ENCODE data around the gene ARHGAP27. TPM values are rescaled to one million over a fixed set of nuclear protein-coding genes. Genes with fewer than 3 reads are reported as not detected.
A peak's percentile ranks its signal among the peaks of the same experiment; 100 is the strongest.

Gene ARHGAP27
- total RNA-seq, 1 donor from 2014 or later, result 15.1 TPM

DNA sequence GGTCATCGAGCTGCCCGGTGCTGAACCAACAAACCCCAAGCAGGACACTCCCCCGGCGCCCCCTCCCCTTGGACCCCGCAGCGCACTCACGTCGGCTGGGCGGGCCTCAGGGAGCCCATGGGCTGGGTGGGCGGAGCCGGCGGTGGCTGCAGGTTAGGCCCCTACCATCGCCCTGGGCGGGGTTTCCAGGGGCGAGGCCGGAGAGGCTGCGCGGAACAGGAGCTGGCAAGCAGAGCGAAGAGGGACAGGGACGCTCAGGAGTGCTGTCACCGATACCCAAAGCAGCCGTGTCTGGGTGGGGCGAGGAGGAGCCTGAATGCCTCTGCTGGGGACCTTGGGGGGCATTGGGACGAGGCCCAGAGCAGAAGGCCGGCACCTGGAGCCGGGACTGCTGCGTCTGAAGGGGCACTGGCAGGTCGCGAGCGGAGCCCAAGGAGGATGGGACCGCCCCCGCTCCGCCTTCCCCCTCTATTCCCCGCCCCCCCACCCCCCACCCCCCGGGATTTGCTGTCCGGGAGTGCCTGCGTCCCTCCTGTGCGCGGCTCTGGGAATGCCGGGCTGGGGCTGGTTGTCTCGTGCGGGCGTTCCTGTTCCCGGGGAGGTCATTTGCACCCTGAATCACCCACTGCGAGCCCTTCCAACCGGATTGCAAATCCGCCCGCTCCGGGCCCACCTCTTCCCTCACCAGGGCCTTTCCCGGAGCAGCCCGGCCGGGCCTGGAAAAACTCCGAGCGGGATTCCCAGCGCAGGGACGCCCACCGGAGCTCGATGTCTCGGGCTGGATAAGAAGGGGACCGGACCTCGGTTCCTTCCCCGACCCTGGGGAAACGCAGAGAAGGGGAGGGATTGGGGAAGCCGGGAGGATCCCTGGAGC, 902 bp downstream of the ARHGAP27 start:
- intact Hi-C loops (cut with micrococcal nuclease), result no loop called here
- H3K4me1 ChIP-seq, result peaks cover 58% of the 10 kb centered on the region
- DNase-seq, result peak; percentile 56
- TF ChIP-seq, protein P1, sequence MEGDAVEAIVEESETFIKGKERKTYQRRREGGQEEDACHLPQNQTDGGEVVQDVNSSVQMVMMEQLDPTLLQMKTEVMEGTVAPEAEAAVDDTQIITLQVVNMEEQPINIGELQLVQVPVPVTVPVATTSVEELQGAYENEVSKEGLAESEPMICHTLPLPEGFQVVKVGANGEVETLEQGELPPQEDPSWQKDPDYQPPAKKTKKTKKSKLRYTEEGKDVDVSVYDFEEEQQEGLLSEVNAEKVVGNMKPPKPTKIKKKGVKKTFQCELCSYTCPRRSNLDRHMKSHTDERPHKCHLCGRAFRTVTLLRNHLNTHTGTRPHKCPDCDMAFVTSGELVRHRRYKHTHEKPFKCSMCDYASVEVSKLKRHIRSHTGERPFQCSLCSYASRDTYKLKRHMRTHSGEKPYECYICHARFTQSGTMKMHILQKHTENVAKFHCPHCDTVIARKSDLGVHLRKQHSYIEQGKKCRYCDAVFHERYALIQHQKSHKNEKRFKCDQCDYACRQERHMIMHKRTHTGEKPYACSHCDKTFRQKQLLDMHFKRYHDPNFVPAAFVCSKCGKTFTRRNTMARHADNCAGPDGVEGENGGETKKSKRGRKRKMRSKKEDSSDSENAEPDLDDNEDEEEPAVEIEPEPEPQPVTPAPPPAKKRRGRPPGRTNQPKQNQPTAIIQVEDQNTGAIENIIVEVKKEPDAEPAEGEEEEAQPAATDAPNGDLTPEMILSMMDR (IDR thresholded peaks at IDR 0.05; ENCODE audit: borderline replicate concordance), result no peak
- peak overlapping the region; percentile 74 for H3K4me3 ChIP-seq
- H3K27ac ChIP-seq (replicated peaks), result peak overlapping the region; percentile 94
- H3K27me3 ChIP-seq (ENCODE audit: low read depth), result peaks cover 44% of the 10 kb centered on the region
- peaks cover 20% of the 10 kb centered on the region for H3K36me3 ChIP-seq
- H3K9me3 ChIP-seq (replicated peaks), result no peaks in the 10 kb centered on the region

DNA sequence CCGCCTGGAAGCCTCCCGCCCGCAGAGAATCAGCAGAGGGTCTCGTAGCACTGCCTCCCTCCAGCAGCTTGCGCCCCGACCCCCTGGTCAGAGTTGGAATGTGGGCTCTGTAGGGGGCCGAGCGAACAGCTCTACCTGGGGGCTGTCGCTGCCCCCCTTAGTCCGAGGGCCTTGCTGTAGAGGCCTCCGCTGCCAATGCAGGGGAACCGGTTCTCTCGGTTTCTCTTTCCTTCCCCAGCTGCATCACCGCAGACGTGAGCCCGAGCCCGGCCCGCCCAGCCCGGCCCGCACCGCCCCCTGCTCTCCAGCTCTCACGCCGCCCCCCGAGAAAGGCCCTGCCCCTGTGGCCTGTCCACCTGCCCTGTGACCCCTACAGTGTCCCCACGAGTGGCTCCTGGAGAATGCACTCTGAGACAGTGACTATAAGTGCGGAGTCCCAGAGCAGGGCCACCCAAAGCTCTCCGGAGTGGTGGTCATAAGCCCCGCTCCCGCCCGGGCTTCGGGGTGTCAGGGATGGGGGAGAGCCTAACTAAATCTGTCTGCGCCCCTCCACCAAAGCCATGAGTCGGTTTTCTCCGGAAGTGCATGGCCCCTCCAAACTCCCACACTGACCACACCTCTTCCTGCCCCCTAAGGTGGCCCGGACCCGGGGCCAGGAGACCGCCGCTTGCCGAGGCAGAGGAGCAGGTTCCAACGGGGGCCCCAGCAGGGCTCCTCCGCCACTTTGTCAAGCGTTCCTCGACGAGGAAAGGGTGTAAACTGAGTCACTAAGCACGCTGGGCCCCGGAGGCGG, 1.7 kb downstream of the ARHGAP27 start:
- intact Hi-C loops (cut with micrococcal nuclease), result no loop called here
- Histone ChIP-seq H3K36me3 (peaks cover 12% of the 10 kb centered on the region), H3K27me3 (ENCODE audit: low read depth) (peaks cover 44% of the 10 kb centered on the region), H3K27ac (replicated peaks) (peak overlapping the region; percentile 94), H3K4me3 (peak overlapping the region; percentile 74), H3K4me1 (peaks cover 62% of the 10 kb centered on the region), H3K9me3 (replicated peaks) (no peaks in the 10 kb centered on the region)
- no peak for DNase-seq
- TF ChIP-seq, protein P1 (IDR thresholded peaks at IDR 0.05; ENCODE audit: borderline replicate concordance), result no peak

DNA sequence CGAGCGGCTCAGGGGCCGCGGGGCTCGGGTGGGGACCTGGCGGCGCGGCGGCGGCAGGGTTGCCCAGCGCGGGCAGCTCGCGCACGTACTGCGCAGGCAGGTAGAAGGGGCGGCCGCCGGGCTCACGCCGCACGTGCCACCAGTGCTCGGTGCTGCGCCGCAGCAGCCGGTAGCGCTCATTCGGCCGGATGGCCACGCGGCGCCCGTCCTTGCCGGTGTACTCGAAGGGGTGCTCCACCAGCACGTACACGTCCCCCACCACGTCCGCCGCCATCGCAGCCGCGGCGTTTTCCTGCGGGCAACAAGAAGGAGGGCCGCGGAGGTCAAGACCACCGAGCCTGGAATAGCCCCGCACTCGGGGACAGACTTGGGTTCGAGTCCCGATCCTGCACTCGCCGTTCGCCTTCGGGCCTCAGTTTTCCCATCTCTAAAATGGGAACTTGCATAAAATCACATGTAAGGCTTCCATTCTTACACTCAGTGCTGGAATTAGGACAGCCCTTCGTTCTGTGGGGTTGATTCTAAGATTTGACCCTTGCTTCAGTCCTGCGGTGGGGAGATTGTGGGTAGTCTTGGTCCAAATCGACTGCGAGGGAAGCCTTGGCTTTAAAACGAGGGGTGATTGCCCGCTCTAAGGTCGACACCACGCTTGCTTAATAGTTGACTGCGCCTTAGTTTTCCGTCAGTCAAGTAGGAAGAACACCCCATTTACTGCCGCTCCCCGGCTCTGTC, 2.5 kb downstream of the ARHGAP27 start:
- DNase-seq, result no peak
- no peak overlapping the region for H3K27ac ChIP-seq (replicated peaks)

DNA sequence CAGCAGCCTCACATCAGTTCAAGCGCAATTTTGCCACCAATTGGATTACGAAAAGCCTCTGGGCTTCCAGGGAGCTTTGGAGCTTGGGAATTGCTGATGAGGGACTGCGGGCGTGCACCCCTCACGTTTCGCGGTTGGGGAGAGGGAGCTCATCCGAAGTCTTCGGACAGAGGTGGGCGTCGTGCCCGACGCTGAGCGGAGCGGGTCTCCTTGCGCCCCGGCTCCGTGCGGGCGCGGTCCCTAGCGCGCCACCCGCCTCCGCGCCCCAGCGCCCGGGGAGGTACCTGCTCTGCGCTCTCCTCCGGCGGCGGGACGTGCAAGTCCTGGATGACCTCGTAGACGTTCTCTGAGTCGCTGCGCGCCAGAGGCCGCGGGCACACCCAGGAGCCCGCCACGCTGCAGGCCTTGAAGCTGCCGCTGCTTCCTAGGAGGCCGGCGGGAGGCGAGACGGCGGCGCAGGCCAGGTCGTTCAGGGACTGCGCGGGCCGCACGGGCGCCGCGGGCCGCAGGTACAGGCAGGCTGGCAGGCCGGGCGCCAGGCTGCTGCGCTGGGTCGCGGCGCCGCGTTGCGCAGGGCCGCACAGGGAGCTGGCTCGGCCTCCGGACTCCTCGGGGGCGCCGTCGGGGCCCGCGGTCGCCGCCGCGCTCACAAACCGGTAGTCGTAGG, 3.2 kb downstream of the ARHGAP27 start:
- H3K9me3 ChIP-seq (replicated peaks), result no peaks in the 10 kb centered on the region
- intact Hi-C loops (cut with micrococcal nuclease), result no loop called here
- H3K27ac ChIP-seq (replicated peaks), result no peak overlapping the region
- peaks cover 77% of the 10 kb centered on the region for H3K4me1 ChIP-seq
- H3K36me3 ChIP-seq, result no peaks in the 10 kb centered on the region
- no peak for DNase-seq
- TF ChIP-seq, protein P1 (IDR thresholded peaks at IDR 0.05; ENCODE audit: borderline replicate concordance), result no peak
- peaks cover 44% of the 10 kb centered on the region for H3K27me3 ChIP-seq (ENCODE audit: low read depth)
- H3K4me3 ChIP-seq, result peak overlapping the region; percentile 36

More for the DNA sequence above, 2.5 kb downstream of the ARHGAP27 start:
- no peaks in the 10 kb centered on the region for H3K9me3 ChIP-seq (replicated peaks)
- TF ChIP-seq, protein P1 (IDR thresholded peaks at IDR 0.05; ENCODE audit: borderline replicate concordance), result no peak
- peaks cover 44% of the 10 kb centered on the region for H3K27me3 ChIP-seq (ENCODE audit: low read depth)
- peak overlapping the region; percentile 74 for H3K4me3 ChIP-seq
- H3K4me1 ChIP-seq, result peaks cover 70% of the 10 kb centered on the region
- H3K36me3 ChIP-seq, result peaks cover 4% of the 10 kb centered on the region
- intact Hi-C loops (cut with micrococcal nuclease), result no loop called here

DNA sequence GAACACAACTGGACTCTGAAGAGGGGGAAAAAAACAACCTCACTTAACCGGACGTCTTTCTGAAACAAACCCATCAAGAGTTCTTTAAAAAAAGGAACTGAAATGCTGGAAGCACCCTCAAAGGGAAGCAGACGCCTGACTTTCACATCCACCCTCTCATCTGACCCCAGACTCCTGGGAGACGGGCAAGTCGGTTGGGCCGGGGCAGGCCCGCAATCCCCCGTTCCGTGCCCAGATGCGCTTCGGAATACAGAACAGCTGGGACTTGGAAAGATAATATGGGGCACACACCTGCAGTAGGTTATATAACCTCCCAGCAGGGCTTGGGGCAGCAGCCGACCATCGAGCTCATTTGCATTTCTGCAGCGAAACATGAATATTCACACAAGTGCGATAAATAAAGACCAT, 3.7 kb downstream of the ARHGAP27 start:
- TF ChIP-seq, protein P1 (IDR thresholded peaks at IDR 0.05; ENCODE audit: borderline replicate concordance), result no peak
- peaks cover 82% of the 10 kb centered on the region for H3K4me1 ChIP-seq
- DNase-seq, result no peak
- H3K4me3 ChIP-seq, result peak overlapping the region; percentile 36
- H3K9me3 ChIP-seq (replicated peaks), result no peaks in the 10 kb centered on the region
- intact Hi-C loops (cut with micrococcal nuclease), result no loop called here
- peak overlapping the region; percentile 36 for H3K27ac ChIP-seq (replicated peaks)
- H3K36me3 ChIP-seq, result no peaks in the 10 kb centered on the region
- peaks cover 44% of the 10 kb centered on the region for H3K27me3 ChIP-seq (ENCODE audit: low read depth)

Data from left ventricle myocardium inferior (tissue), 1 donor.